D721Med (cell line): ENCODE measurements around the gene HELZ2.

Experiments
- DNase-seq: peaks from one replicate; pipeline ENCODE4 v3.0.0; 2011; ENCODE audit warnings: low spot score; ENCODE audit not compliant: insufficient read length
- FAIRE-seq: peaks from 2 replicates; lab custom pipeline; 2011; peaks lifted over from hg19 to GRCh38; lab: Jason Lieb, UNC
- TF ChIP-seq, protein P1 (sequence below): IDR thresholded peaks from 2 replicates; pipeline ENCODE4 v1.5.1; 2012; ENCODE audit warnings: mild to moderate bottlenecking, control low read depth; ENCODE audit not compliant: insufficient read depth; ENCODE audit errors: missing control alignments

HELZ2 gene

DNA sequence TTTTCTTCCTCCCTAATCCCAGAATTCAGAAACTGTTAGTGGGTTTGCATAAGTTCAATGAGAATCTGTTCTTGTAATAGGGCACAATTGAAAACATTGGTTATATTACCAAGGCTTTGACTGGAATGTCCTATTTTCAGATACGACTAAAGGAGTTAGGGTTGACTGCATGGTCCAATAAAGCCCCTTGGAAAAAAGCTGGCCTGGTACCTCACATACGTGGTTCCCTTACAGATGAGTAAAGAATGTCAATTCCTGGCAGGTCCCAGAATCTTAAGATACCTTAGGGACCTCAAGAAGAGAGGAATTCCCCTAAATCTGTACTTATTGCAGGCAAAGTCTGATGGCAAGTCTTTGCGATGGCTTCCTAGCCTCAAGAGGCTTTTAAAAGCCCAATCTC is 48.9 kb downstream of the HELZ2 start:
- no peak for FAIRE-seq
- TF ChIP-seq, protein P1, sequence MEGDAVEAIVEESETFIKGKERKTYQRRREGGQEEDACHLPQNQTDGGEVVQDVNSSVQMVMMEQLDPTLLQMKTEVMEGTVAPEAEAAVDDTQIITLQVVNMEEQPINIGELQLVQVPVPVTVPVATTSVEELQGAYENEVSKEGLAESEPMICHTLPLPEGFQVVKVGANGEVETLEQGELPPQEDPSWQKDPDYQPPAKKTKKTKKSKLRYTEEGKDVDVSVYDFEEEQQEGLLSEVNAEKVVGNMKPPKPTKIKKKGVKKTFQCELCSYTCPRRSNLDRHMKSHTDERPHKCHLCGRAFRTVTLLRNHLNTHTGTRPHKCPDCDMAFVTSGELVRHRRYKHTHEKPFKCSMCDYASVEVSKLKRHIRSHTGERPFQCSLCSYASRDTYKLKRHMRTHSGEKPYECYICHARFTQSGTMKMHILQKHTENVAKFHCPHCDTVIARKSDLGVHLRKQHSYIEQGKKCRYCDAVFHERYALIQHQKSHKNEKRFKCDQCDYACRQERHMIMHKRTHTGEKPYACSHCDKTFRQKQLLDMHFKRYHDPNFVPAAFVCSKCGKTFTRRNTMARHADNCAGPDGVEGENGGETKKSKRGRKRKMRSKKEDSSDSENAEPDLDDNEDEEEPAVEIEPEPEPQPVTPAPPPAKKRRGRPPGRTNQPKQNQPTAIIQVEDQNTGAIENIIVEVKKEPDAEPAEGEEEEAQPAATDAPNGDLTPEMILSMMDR, result no peak
- no peak for DNase-seq
